EH (cell line): ENCODE measurements around the gene TAF12.

Experiments
- DNase-seq: peaks from one replicate; pipeline ENCODE4 v3.0.0-alpha.2; 2015; ENCODE audit warnings: low read depth

Gene TAF12

DNA sequence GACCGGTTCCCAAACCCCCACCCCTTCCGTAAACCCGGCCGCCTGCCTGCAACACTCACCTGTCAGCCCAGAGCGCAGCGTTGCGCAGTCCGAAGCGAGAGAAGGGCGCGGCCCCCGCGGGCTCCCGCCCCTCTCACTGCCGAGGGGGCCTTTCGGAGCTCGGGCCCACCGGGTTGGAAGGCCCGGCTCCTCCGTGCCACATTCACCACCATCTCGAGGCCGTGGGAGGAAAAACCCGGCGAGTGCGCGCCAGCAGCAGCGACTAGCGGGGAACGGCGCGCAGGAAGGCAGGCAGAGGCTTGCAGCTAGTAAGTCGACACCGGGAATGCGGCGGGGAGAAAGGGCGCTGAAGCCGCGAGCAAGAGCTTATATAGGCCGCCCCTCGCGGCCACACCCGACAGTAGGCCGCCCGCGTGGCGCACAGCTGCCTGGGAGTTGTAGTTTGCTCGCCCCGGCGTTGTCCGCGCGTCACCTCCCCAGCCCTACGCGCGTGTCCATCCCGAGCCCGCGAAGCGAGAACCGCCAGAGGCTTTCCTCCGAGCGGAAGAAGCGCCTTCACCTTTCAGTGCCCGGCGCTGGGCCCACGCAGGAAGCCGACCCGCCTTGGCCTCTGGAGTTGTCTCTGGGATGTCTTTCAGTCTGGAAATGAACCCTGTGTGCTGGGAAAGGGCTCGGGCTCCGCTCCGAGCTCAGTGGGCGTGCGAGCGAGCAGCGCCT lies 61.2 kb downstream of the TAF12 start:
- DNase-seq = peak; percentile 96

DNA sequence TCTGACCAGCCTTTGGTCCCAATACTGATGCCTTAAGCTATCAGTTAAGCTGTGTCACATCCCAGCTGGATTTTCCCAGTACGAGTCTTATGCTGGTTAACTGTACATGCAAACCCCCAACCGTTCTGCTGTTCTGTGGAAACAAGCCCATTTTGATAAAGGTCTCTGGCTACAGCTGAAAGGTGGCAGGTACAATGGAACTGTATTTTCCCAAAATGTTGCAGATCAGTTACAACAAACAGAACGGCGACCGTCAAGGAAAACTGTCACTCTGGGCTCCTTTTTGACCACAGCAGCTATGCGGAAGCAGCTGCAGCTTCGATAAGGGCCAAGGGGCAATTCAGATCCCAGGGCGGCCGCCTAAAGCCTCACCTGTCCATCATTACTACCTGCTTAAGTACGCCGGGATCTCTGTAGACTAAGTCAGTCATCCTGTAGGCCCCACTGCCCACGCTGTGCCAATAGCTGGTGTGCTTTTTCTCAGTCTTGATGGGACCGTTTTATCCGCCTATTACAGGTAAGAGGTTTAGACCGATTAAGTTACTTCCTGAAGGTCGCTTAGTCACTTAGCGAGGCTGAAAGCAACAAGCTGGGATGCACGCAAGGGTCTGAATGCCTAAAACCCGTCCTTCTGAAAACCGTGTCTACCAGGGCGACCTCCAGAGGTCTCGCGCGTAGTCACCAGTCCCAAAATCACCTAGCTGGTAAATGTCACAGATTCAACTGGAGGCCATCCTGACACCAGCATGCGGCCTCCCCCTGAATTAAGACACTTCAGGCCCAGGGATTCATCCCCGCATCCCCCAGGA lies 61.9 kb downstream of the TAF12 start:
- DNase-seq = peak; percentile 59

DNA sequence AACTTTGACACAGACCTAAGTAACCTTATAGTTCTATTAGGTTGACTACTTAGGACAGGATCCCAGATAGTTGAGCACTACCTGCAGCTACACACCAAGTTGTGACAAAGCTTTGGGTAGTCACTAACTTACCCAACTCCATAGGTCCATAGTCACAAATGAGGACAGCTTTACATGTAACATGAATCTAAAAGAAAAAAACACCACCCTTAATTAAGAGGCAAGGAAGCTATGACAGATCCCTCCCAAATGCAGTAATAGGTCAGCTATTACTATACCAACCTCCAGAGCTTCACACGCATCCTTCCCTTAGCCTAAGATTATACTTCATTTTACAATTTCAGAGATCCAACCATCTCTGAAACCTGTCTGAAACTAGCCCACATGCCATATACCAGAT lies 63.5 kb downstream of the TAF12 start:
- peak; percentile 3 for DNase-seq

DNA sequence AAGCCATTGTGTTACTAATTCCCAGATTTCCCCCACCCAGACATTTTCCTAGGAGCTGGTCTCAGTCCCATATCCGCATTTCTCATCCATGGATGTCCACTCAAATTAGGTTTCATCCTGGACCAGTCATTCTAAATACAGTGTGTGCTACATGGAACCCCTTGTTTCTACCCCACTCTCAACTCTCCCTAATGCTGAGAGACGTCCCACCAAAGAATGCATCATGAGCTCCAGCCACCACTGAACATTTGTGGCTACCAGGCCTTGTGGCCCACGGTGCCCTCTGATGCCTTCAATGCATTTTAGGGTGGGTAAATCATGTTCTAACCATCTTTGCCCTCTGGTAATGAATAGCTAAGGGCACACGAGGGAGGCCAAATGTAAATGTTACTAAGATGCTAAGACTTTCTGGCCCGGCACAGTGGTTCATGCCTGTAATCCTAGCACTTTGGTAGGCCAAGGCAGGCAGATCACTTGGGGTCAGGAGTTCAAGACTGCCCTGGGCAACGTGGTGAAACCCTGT lies 64.1 kb downstream of the TAF12 start:
- DNase-seq = no peak

DNA sequence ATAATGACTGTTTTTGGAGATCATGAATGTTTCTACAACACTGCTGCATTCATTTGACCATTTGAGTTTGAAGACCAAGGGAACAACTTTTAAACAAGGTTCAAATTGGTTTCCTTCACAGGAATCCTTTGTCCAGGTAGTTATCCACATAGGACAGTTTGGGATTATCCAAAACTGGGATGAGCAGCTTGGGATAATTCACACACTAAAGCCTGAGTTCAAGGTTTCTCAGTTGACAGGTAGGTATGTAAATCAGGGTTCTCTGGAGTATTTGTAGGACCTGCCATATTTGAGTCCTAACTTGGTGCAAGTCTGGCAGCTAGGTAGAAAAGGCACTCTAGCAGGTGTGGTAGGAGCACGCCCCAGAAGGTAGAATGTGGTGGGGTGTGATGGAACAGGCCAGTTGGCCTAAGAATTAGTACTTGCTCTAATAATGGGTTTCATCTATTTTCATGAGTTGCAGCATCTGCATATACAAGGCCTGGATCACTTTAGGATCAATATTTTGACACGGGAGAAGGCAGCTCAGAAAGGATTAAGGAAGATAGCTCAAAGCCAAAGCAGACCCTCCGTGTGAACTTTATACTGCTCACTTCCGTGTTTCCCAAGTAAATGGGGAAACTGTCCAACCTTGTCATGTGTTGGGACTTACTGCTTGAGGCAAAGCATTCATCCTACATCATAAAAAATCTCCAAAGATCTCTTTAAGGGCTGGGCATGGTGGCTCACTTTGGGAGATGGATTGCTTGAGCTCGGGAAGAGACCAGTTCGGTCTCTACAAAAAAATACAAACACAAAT lies 64.9 kb downstream of the TAF12 start:
- DNase-seq = peak; percentile 2

- DNase-seq = peak; percentile 2
Measured at GRCh38 chr1:28577052-28577678, 65.7 kb downstream of the TAF12 start.

DNA sequence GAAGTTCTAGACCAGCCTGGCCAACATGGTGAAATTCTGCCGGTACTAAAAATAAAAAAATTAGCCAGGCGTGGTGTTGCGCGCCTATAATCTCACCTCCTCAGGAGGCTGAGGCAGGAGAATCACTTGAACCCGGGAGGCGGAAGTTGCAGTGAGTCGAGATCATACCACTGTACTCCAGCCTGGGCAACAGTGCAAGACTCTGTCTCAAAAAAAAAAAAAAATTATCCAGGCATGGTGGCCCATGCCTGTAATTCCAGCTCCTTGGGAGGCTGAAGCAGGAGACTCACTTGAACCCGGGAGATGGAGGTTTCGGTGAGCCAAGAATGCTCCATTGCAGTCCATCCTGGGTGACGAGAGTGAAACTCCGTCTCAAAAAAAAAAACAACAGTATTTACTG lies 69.3 kb downstream of the TAF12 start:
- DNase-seq = no peak

GRCh38 chr1:28572891-28573290 lies 70.0 kb downstream of the TAF12 start:
- peak; percentile 71 for DNase-seq

GRCh38 chr1:28571911-28572310 lies 71.0 kb downstream of the TAF12 start:
- DNase-seq = no peak

GRCh38 chr1:28566931-28567330 lies 75.9 kb downstream of the TAF12 start:
- DNase-seq = no peak

- no peak for DNase-seq
Measured at GRCh38 chr1:28565726-28566125, 77.1 kb downstream of the TAF12 start.

DNA sequence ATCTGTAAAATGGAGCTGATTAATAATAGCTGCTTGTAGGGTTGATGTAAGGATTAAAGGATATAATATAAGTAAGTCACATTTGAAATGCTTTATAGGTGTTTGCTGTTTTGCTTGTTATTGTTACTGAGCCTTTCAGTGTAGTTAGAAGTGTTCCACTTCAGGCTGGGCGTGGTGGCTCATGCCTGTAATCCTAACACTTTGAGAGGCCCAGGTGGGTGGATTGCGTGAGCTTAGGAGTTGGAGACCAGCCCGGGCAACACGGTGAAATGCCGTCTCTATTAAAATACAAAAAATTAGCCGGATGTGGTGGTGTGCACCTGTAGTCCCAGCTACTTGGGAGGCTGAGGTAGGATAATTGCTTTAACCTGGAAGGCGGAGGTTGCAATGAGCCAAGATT lies 77.8 kb downstream of the TAF12 start:
- DNase-seq = no peak

DNA sequence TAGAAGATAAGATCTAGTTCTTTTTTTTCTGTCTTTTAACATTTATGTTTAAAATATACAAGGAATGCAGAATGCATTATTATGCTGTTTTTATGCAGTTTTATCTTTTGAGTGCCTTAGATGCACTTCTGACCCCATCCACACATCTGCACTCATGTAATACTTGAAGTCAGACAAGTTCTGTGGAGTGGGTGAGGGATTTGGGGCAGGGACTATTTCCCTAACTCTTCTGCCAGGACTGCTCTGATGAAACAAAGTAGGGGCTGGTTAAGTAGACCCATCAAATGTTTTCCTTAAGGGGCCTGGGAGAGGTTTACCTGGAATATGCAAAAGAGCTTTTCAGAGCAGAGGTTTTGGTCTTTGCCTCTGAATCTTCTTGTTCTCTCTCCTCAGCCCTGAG lies 78.6 kb downstream of the TAF12 start:
- DNase-seq = no peak

GRCh38 chr1:28560886-28561285 lies 82.0 kb downstream of the TAF12 start:
- no peak for DNase-seq
